Spleen (tissue), 13 donors: ENCODE results near the gene GSTP1. TPM values are rescaled to one million over a fixed set of nuclear protein-coding genes. Genes with fewer than 3 reads are reported as not detected.

Experiments used
- DNase-seq: peaks from one replicate; pipeline ENCODE4 v3.0.0-alpha.2; 2020
- H3K27ac ChIP-seq, 8 donors: fragments of 200-600 bp; sonication (generic) in 7 of 8; 1 replicate in 4 of 8; 2 replicates in 4 of 8; pipeline versions ENCODE4 v1.5.0 to v1.8.0; 2016 to 2021; ENCODE audit warnings: inconsistent platforms in 4 of 8, mild to moderate bottlenecking in 4 of 8, moderate library complexity in 1 of 8
- H3K27me3 ChIP-seq, 7 donors: fragments of 200-600 bp; sonication (generic) in 6 of 7; replicated peaks in 1 of 7; 1 replicate in 4 of 7; 2 replicates in 3 of 7; pipeline versions ENCODE4 v1.5.0 to v1.8.0; 2016 to 2021; ENCODE audit warnings: inconsistent platforms in 3 of 7, mild to moderate bottlenecking in 1 of 7
- H3K36me3 ChIP-seq, 6 donors: fragments of 200-600 bp; sonication (generic) in 5 of 6; 1 replicate in 4 of 6; 2 replicates in 2 of 6; pipeline versions ENCODE4 v1.5.0 to v1.8.0; 2016 to 2021; ENCODE audit warnings: inconsistent platforms in 2 of 6
- H3K4me1 ChIP-seq, 6 donors: fragments of 200-600 bp; sonication (generic) in 5 of 6; 1 replicate in 3 of 6; 2 replicates in 3 of 6; pipeline versions ENCODE4 v1.5.0 to v1.8.0; 2016 to 2021; ENCODE audit warnings: inconsistent platforms in 3 of 6
- H3K4me3 ChIP-seq, 8 donors: fragments of 200-600 bp; sonication (generic) in 7 of 8; 1 replicate in 4 of 8; 2 replicates in 4 of 8; pipeline versions ENCODE4 v1.5.0 to v1.8.0; 2016 to 2021; ENCODE audit warnings: inconsistent platforms in 4 of 8, mild to moderate bottlenecking in 4 of 8, moderate library complexity in 2 of 8
- H3K9me3 ChIP-seq, 8 donors: fragments of 200-600 bp; sonication (generic) in 7 of 8; 1 replicate in 4 of 8; 2 replicates in 4 of 8; pipeline versions ENCODE4 v1.5.0 to v1.8.0; 2016 to 2021; ENCODE audit warnings: inconsistent platforms in 4 of 8
- POLR2A ChIP-seq, 3 donors: fragments of 450-650 bp; IDR thresholded peaks; one replicate each; pipeline ENCODE4 v1.5.1; 2017; ENCODE audit warnings: antibody characterized with exemption in 3 of 3, mild to moderate bottlenecking in 1 of 3
- POLR2AphosphoS5 ChIP-seq, 3 donors: sonication (generic); formaldehyde crosslinking; IDR thresholded peaks; one replicate each; pipeline ENCODE4 v1.5.1; 2017; ENCODE audit warnings: antibody characterized with exemption in 3 of 3
- WGBS, 5 donors: extraction: QIAGEN DNeasy Blood & Tissue Kit in 3 of 5; methylation state at CpG; one replicate each; pipeline versions ENCODE4 v1.1.5 to v1.1.7; 2013 to 2018; 5-methylcytosine and 5-hydroxymethylcytosine counted together
- intact Hi-C: fragments of 100-400 bp; cut with DNase I; formaldehyde crosslinking; loops from one replicate; pipeline ENCODE4 v1.15.0; 2023; ENCODE audit warnings: low total_unique reads
- long read RNA-seq, 2 donors: transcript quantifications; one replicate each; lab custom pipeline, GENCODE V29; 2026
- polyA plus RNA-seq, 3 donors: library from polyadenylated mRNA; stranded (reverse); fragments of 200-250 nt; gene quantifications; one replicate each; pipeline ENCODE4 v1.2.1, GENCODE V29; 2013
- total RNA-seq, 7 donors: library from RNA; depleted of rRNA in 3 of 7; stranded (reverse); fragments of >200 nt in 3 of 7; fragmentation: NEBNext Ultra II Directional in 4 of 7; extraction: Animal tissue kit (Norgen Biotek cat#: 25700) in 4 of 7; gene quantifications; one replicate each; pipeline versions ENCODE4 v1.1.0 to v1.2.1, GENCODE V29; 2016 to 2021
- TF ChIP-seq, protein P1 (sequence below), 11 experiments: fragments of 200-600 bp in 7 of 11; fragments of 450-650 bp in 4 of 11; sonication (generic) in 4 of 11; IDR thresholded peaks in 8 of 11; conservative IDR thresholded peaks in 3 of 11; 1 replicate in 7 of 11; 2 replicates in 4 of 11; pipeline versions ENCODE4 v1.4.0 to v1.8.0; 2016 to 2021; ENCODE audit warnings: antibody characterized with exemption in 11 of 11, inconsistent platforms in 4 of 11, mild to moderate bottlenecking in 1 of 11
- donor health status: healthy with polysubstance abuse.
- donor health status: DM: no; HTN: no; CAD: no; lungs with moderate emphysema.
- donor health status: DM: no; HTN: no; CAD: no.
- donor health status: Bipolar disorder and iron deficiency.
- donor health status: healthy.
- donor health status: DM: no; HTN: no; CAD: no.
- donor health status: DM: yes; HTN: yes; CAD: no.

GSTP1 gene
- 100 to 1,000 TPM; 211 to 338 (median 275) TPM for total RNA-seq
- polyA plus RNA-seq, result 100 to 1,000 TPM; 310 to 399 (median 343) TPM
- long read RNA-seq, donor 1, transcript GSTP1-203 (3 exons, 736 nt), result minor isoform, 12 of 361 reads
- long read RNA-seq, donor 1, transcript GSTP1-202 (7 exons, 961 nt), result major isoform, 235 of 361 reads
- long read RNA-seq, donor 1, partial matches to known transcripts, result 114 of 361 reads
- long read RNA-seq, donor 1, other reads (novel, unspliced or antisense), result 0 of 361 reads
- long read RNA-seq, donor 2, transcript GSTP1-202 (7 exons, 961 nt), result major isoform, 189 of 254 reads
- long read RNA-seq, donor 2, partial matches to known transcripts, result 61 of 254 reads
- long read RNA-seq, donor 2, other reads (novel, unspliced or antisense), result 0 of 254 reads

DNA sequence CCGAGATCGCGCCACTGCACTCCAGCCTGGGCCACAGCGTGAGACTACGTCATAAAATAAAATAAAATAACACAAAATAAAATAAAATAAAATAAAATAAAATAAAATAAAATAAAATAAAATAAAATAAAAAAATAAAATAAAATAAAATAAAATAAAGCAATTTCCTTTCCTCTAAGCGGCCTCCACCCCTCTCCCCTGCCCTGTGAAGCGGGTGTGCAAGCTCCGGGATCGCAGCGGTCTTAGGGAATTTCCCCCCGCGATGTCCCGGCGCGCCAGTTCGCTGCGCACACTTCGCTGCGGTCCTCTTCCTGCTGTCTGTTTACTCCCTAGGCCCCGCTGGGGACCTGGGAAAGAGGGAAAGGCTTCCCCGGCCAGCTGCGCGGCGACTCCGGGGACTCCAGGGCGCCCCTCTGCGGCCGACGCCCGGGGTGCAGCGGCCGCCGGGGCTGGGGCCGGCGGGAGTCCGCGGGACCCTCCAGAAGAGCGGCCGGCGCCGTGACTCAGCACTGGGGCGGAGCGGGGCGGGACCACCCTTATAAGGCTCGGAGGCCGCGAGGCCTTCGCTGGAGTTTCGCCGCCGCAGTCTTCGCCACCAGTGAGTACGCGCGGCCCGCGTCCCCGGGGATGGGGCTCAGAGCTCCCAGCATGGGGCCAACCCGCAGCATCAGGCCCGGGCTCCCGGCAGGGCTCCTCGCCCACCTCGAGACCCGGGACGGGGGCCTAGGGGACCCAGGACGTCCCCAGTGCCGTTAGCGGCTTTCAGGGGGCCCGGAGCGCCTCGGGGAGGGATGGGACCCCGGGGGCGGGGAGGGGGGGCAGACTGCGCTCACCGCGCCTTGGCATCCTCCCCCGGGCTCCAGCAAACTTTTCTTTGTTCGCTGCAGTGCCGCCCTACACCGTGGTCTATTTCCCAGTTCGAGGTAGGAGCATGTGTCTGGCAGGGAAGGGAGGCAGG, at the start of gene GSTP1:
GSTP1 (plus strand) TSS at position 566 of the 958 bp plus-strand sequence; CDS start at position 598, 32 bp downstream.
- 2 to 8% (median 3%) methylated on average over 29 to 81 of the region's 81 CpGs for WGBS, 5 donors
- peak within 1 kb of the TSS; percentile 87 to 96 (median 94) for H3K27ac ChIP-seq
- intact Hi-C loops, result no loop called here
- peaks cover 0 to 35% (median 4%) of the 10 kb centered on the region in 6 donors for H3K36me3 ChIP-seq
- peak; percentile 95 for DNase-seq
- H3K27me3 ChIP-seq, result peaks cover 0 to 15% (median 0%) of the 10 kb centered on the region in 7 donors
- H3K9me3 ChIP-seq, result no peaks in the 10 kb centered on the region
- H3K4me3 ChIP-seq, result peak within 1 kb of the TSS; percentile 40 to 79 (median 64)
- TF ChIP-seq, protein P1, sequence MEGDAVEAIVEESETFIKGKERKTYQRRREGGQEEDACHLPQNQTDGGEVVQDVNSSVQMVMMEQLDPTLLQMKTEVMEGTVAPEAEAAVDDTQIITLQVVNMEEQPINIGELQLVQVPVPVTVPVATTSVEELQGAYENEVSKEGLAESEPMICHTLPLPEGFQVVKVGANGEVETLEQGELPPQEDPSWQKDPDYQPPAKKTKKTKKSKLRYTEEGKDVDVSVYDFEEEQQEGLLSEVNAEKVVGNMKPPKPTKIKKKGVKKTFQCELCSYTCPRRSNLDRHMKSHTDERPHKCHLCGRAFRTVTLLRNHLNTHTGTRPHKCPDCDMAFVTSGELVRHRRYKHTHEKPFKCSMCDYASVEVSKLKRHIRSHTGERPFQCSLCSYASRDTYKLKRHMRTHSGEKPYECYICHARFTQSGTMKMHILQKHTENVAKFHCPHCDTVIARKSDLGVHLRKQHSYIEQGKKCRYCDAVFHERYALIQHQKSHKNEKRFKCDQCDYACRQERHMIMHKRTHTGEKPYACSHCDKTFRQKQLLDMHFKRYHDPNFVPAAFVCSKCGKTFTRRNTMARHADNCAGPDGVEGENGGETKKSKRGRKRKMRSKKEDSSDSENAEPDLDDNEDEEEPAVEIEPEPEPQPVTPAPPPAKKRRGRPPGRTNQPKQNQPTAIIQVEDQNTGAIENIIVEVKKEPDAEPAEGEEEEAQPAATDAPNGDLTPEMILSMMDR (IDR thresholded peaks at IDR 0.05 in 8 of 11, conservative IDR thresholded peaks at IDR 0.05 in 3 of 11), result peak in 10 of 11 experiments; percentile 47 to 92 (median 77)
- TF ChIP-seq POLR2A (IDR thresholded peaks at IDR 0.05) (peak; percentile 50 to 90 (median 86)), POLR2AphosphoS5 (IDR thresholded peaks at IDR 0.05) (peak; percentile 92 to 94 (median 92))
- peaks cover 28 to 79% (median 62%) of the 10 kb centered on the region in 6 donors for H3K4me1 ChIP-seq

DNA sequence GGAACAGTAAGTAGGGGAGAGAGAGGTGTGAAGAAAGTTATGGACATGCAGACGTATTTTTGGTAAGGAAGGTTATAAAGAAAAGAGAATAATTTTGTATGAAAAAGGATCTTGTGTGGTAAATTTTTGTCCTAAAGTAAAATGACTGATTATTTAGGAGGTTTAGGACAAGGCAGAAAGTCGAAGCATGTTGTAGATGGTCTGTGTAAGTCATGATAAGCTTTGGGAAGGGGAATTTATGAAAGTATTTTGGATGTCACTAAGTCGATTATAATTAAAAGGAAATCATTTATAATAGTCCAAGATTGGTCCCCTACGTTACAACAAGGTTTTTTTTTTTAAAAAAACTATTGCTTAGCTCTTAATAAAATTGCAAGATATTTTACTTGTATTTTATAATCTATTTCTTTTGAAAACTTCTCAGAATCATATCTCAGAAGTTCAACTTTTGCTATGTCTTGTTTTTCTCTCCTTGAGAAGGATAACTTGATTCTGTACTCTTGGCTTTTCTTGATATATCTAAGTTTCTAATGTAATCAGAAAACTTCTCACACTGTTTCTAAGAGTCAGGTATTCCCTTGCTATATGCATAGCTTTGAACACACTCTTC, 49.4 kb upstream of the GSTP1 start:
- no peak for TF ChIP-seq POLR2A (IDR thresholded peaks at IDR 0.05)
- TF ChIP-seq POLR2AphosphoS5 (IDR thresholded peaks at IDR 0.05), result no peak
- TF ChIP-seq, protein P1 (IDR thresholded peaks at IDR 0.05 in 8 of 11, conservative IDR thresholded peaks at IDR 0.05 in 3 of 11), result no peak
- DNase-seq, result no peak
- WGBS, 5 donors, result 31 to 41% (median 40%) methylated on average over 4 of the region's 4 CpGs
- Histone ChIP-seq H3K36me3 (no peaks in the 10 kb centered on the region), H3K4me1 (no peaks in the 10 kb centered on the region), H3K27ac (no peak overlapping the region), H3K4me3 (no peak overlapping the region), H3K9me3 (peaks cover 0 to 35% (median 27%) of the 10 kb centered on the region in 8 donors), H3K27me3 (peaks cover 0 to 12% (median 0%) of the 10 kb centered on the region in 7 donors)
- intact Hi-C loops, result no loop called here

DNA sequence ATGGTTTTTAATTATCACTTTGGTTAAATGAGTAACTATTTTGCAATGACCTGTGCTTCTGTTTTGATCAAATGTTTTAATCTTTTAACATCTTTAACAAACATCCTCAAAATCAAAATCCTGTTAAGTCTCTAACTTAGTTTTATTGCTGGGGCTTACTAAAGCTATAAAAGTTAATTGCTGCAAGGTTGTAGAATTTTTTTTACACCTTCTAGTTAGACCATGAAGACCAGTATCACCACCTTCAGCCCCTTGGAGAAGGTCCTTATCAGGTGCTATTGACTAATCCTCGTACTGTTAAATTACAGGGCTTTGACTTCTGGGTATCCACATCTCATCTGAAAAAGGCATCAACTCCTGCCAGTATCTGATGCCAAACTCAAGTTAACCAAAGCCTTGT, 48.1 kb upstream of the GSTP1 start:
- intact Hi-C loops, result no loop called here
- 75 to 100% (median 89%) methylated on average over 1 of the region's 1 CpG for WGBS, 5 donors
- TF ChIP-seq POLR2AphosphoS5 (IDR thresholded peaks at IDR 0.05), result no peak
- TF ChIP-seq, protein P1 (IDR thresholded peaks at IDR 0.05 in 8 of 11, conservative IDR thresholded peaks at IDR 0.05 in 3 of 11), result no peak
- TF ChIP-seq POLR2A (IDR thresholded peaks at IDR 0.05), result no peak

More for the DNA sequence above, 48.1 kb upstream of the GSTP1 start:
- Histone ChIP-seq H3K9me3 (peaks cover 0 to 35% (median 27%) of the 10 kb centered on the region in 8 donors), H3K4me1 (no peaks in the 10 kb centered on the region), H3K27me3 (peaks cover 0 to 6% (median 0%) of the 10 kb centered on the region in 7 donors), H3K27ac (no peak overlapping the region), H3K4me3 (no peak overlapping the region), H3K36me3 (no peaks in the 10 kb centered on the region)
- no peak for DNase-seq
